22Rv1 (cell line): ENCODE measurements around the gene CPSF4L.

Experiments used
- CTCF ChIP-seq: fragments of 450-650 bp; IDR thresholded peaks from 2 replicates; pipeline ENCODE4 v1.5.1; 2017; ENCODE audit warnings: mild to moderate bottlenecking
- ZFX ChIP-seq: fragments of 450-650 bp; IDR thresholded peaks from 2 replicates; pipeline ENCODE4 v1.6.1; 2017; ENCODE audit warnings: antibody characterized with exemption, borderline replicate concordance

GRCh38 chr17:73203788-73204479, 57.7 kb downstream of the CPSF4L start:
- TF ChIP-seq CTCF (no peak), ZFX (no peak)
